KOPT-K1 (cell line): Measurements from ENCODE around the gene UHRF1.
"Not testable (repeated sequence)": the region's sequence is repeated elsewhere in the genome, so short reads cannot be mapped to it uniquely, and the experiment has no call there.

Source experiments
- H3K27ac ChIP-seq: fragments of 200-600 bp; sonication (generic); 2 replicates; pipeline ENCODE4 v1.5.1; 2016; ENCODE audit warnings: antibody characterized with exemption, mild to moderate bottlenecking, low read depth, low read length; ENCODE audit not compliant: poor library complexity, severe bottlenecking
- H3K36me3 ChIP-seq: fragments of 200-600 bp; sonication (generic); 2 replicates; pipeline ENCODE4 v1.5.1; 2017; ENCODE audit warnings: antibody characterized with exemption, mild to moderate bottlenecking, low read length, moderate library complexity; ENCODE audit not compliant: insufficient read depth
- H3K9me3 ChIP-seq: fragments of 200-600 bp; sonication (generic); 2 replicates; pipeline ENCODE4 v1.5.1; 2017; ENCODE audit warnings: antibody characterized with exemption, low read length, mild to moderate bottlenecking; ENCODE audit not compliant: insufficient read depth, poor library complexity, severe bottlenecking

Gene UHRF1

GRCh38 chr19:4939466-4939865 lies 30.2 kb downstream of the UHRF1 start:
- peaks cover 100% of the 10 kb centered on the region for H3K36me3 ChIP-seq
- H3K9me3 ChIP-seq, result no peaks in the 10 kb centered on the region
- H3K27ac ChIP-seq, result no peak overlapping the region

GRCh38 chr19:4941638-4942169 lies 32.4 kb downstream of the UHRF1 start:
- not testable (repeated sequence) for H3K9me3 ChIP-seq, H3K27ac ChIP-seq
- peaks cover 100% of the 10 kb centered on the region for H3K36me3 ChIP-seq

- H3K36me3 ChIP-seq, result peaks cover 100% of the 10 kb centered on the region
- not testable (repeated sequence) for H3K9me3 ChIP-seq, H3K27ac ChIP-seq
Measured at GRCh38 chr19:4950650-4951049, 41.3 kb downstream of the UHRF1 start.

GRCh38 chr19:4951656-4952055 lies 42.4 kb downstream of the UHRF1 start:
- peaks cover 100% of the 10 kb centered on the region for H3K36me3 ChIP-seq
- no peaks in the 10 kb centered on the region for H3K9me3 ChIP-seq
- H3K27ac ChIP-seq, result no peak overlapping the region

GRCh38 chr19:4952945-4953344 lies 43.6 kb downstream of the UHRF1 start:
- H3K27ac ChIP-seq, result no peak overlapping the region
- H3K9me3 ChIP-seq, result no peaks in the 10 kb centered on the region
- peaks cover 100% of the 10 kb centered on the region for H3K36me3 ChIP-seq

- H3K9me3 ChIP-seq, H3K27ac ChIP-seq: not testable (repeated sequence)
- H3K36me3 ChIP-seq, result peaks cover 100% of the 10 kb centered on the region
Measured at GRCh38 chr19:4954320-4955149, 45.2 kb downstream of the UHRF1 start.

- Histone ChIP-seq H3K9me3 (no peaks in the 10 kb centered on the region), H3K27ac (no peak overlapping the region), H3K36me3 (peaks cover 100% of the 10 kb centered on the region)
Measured at GRCh38 chr19:4955274-4955673, 46.0 kb downstream of the UHRF1 start.

- H3K36me3 ChIP-seq, result peaks cover 96% of the 10 kb centered on the region
- H3K9me3 ChIP-seq, result no peaks in the 10 kb centered on the region
- H3K27ac ChIP-seq, result no peak overlapping the region
Measured at GRCh38 chr19:4957981-4958380, 48.7 kb downstream of the UHRF1 start.

- Histone ChIP-seq H3K36me3 (peaks cover 95% of the 10 kb centered on the region), H3K27ac (no peak overlapping the region), H3K9me3 (no peaks in the 10 kb centered on the region)
Measured at GRCh38 chr19:4962085-4962619, 52.9 kb downstream of the UHRF1 start.

GRCh38 chr19:4965061-4965460 lies 55.8 kb downstream of the UHRF1 start:
- Histone ChIP-seq H3K36me3 (peaks cover 66% of the 10 kb centered on the region), H3K9me3 (no peaks in the 10 kb centered on the region)

GRCh38 chr19:4966591-4966990 lies 57.3 kb downstream of the UHRF1 start:
- no peaks in the 10 kb centered on the region for H3K9me3 ChIP-seq
- H3K27ac ChIP-seq, result no peak overlapping the region
- H3K36me3 ChIP-seq, result peaks cover 54% of the 10 kb centered on the region

More at GRCh38 chr19:4965061-4965460, 55.8 kb downstream of the UHRF1 start:
- H3K27ac ChIP-seq, result no peak overlapping the region

GRCh38 chr19:4967738-4968461 lies 58.6 kb downstream of the UHRF1 start:
- H3K27ac ChIP-seq, result peak overlapping the region; percentile 6

GRCh38 chr19:4968462-4969291 lies 59.4 kb downstream of the UHRF1 start, which contains the start of gene KDM4B:
Gene KDM4B, plus strand, starts transcription at chr19:4969113. Its CDS starts 63,778 bp downstream, at chr19:5032891.
- H3K27ac ChIP-seq, result peak within 1 kb of the TSS; percentile 30
- H3K9me3 ChIP-seq, result no peaks in the 10 kb centered on the region
- H3K36me3 ChIP-seq, result peaks cover 34% of the 10 kb centered on the region

More at GRCh38 chr19:4967738-4968461, 58.6 kb downstream of the UHRF1 start:
- peaks cover 41% of the 10 kb centered on the region for H3K36me3 ChIP-seq
- H3K9me3 ChIP-seq, result no peaks in the 10 kb centered on the region

GRCh38 chr19:4969292-4969771 lies 60.0 kb downstream of the UHRF1 start:
- Histone ChIP-seq H3K9me3 (no peaks in the 10 kb centered on the region), H3K27ac (peak overlapping the region; percentile 30)

More at GRCh38 chr19:4969292-4969771, 60.0 kb downstream of the UHRF1 start:
- peaks cover 27% of the 10 kb centered on the region for H3K36me3 ChIP-seq
